Measurements from ENCODE around the gene GPHN.

GRCh38 chr14:66827182-66827581 is 319.2 kb downstream of the GPHN start:
- TF ChIP-seq CTCF (conservative IDR thresholded peaks at IDR 0.05 in 1 of 2, IDR thresholded peaks at IDR 0.05 in 1 of 2; ENCODE audit: extremely low read depth in 1 of 2, insufficient read depth in 1 of 2, low read depth in 1 of 2, low read length in 2 of 2) (no peak), EZH2 (IDR thresholded peaks at IDR 0.05; ENCODE audit: borderline replicate concordance, low read length) (no peak)

Data from mammary epithelial cell (primary cell).